Stimulated activated CD4-positive, alpha-beta T cell treated with anti-CD3 and anti-CD28 coated beads, Interleukin-15, amount 100 ng/mL, for 24 hours (primary cell): Measurements from ENCODE around the gene MRPL48.

Experiments used
- DNase-seq: peaks from one replicate; pipeline ENCODE4 v3.0.0-alpha.2; 2020

Gene MRPL48

GRCh38 chr11:73894725-73895335 is 107.2 kb downstream of the MRPL48 start:
- DNase-seq = no peak

GRCh38 chr11:73902303-73902702 is 114.6 kb downstream of the MRPL48 start:
- DNase-seq = no peak

- DNase-seq = peak; percentile 7
These were observed 119.5 kb downstream of the MRPL48 start for GRCh38 chr11:73907191-73907590.

GRCh38 chr11:73912026-73912425 is 124.4 kb downstream of the MRPL48 start:
- DNase-seq = no peak

- DNase-seq = no peak
These were observed 125.8 kb downstream of the MRPL48 start for GRCh38 chr11:73913472-73913871.

GRCh38 chr11:73914284-73914683 is 126.6 kb downstream of the MRPL48 start:
- DNase-seq = no peak
